Smooth muscle cell (in vitro differentiated cells): ENCODE data around the gene IL1RAPL1. TPM values are rescaled to one million over a fixed set of nuclear protein-coding genes. Genes with fewer than 3 reads are reported as not detected.
"Not testable (repeated sequence)": the region's sequence is repeated elsewhere in the genome, so short reads cannot be mapped to it uniquely, and the experiment has no call there.

ENCODE experiments used
- DNase-seq: peaks from one replicate; lab custom pipeline; 2025; ENCODE audit not compliant: unreplicated experiment; lab: John Stamatoyannopoulos, UW
- H2AFZ ChIP-seq: fragments of 200-600 bp; sonication (generic); 2 replicates; pipeline ENCODE4 v1.6.0; 2016; ENCODE audit warnings: antibody characterized with exemption, low read depth, mild to moderate bottlenecking
- H3F3A ChIP-seq: fragments of 200-600 bp; sonication (generic); 2 replicates; pipeline ENCODE4 v1.6.0; 2017; ENCODE audit warnings: antibody characterized with exemption, low read depth
- H3K27ac ChIP-seq: fragments of 200-600 bp; sonication (generic); 2 replicates; pipeline ENCODE4 v1.5.1; 2016; ENCODE audit warnings: low read depth, mild to moderate bottlenecking
- H3K27me3 ChIP-seq: fragments of 200-600 bp; sonication (generic); 2 replicates; pipeline ENCODE4 v1.6.1; 2016; ENCODE audit warnings: low read depth, mild to moderate bottlenecking
- H3K36me3 ChIP-seq: fragments of 200-600 bp; sonication (generic); 2 replicates; pipeline ENCODE4 v1.5.1; 2016; ENCODE audit warnings: low read depth
- H3K4me1 ChIP-seq: fragments of 200-600 bp; sonication (generic); 2 replicates; pipeline ENCODE4 v1.5.1; 2016; ENCODE audit warnings: low read depth
- H3K4me2 ChIP-seq: fragments of 200-600 bp; sonication (generic); 2 replicates; pipeline ENCODE4 v1.6.0; 2016; ENCODE audit warnings: mild to moderate bottlenecking
- H3K4me3 ChIP-seq: fragments of 200-600 bp; sonication (generic); 2 replicates; pipeline ENCODE4 v1.5.1; 2016; ENCODE audit warnings: mild to moderate bottlenecking
- H3K79me2 ChIP-seq: fragments of 200-600 bp; sonication (generic); 2 replicates; pipeline ENCODE4 v1.6.0; 2016; ENCODE audit warnings: low read depth, mild to moderate bottlenecking
- H3K9ac ChIP-seq: fragments of 200-600 bp; sonication (generic); 2 replicates; pipeline ENCODE4 v1.6.0; 2016; ENCODE audit warnings: low read depth
- H3K9me3 ChIP-seq: fragments of 200-600 bp; sonication (generic); replicated peaks from 2 replicates; pipeline ENCODE4 v1.5.1; 2016; ENCODE audit warnings: low read depth
- H4K20me1 ChIP-seq: fragments of 200-600 bp; sonication (generic); 2 replicates; pipeline ENCODE4 v1.6.0; 2016; ENCODE audit warnings: low read depth
- CTCF ChIP-seq: fragments of 200-600 bp; sonication (generic); IDR thresholded peaks from 2 replicates; pipeline ENCODE4 v1.5.1; 2017; ENCODE audit warnings: borderline replicate concordance, mild to moderate bottlenecking, antibody characterized with exemption; ENCODE audit not compliant: insufficient read depth, poor library complexity, severe bottlenecking
- WGBS: methylation state at CpG from one replicate; pipeline ENCODE4 v1.1.7; 2016; ENCODE audit warnings: low lambda C conversion rate; 5-methylcytosine and 5-hydroxymethylcytosine counted together
- polyA plus RNA-seq: library from polyadenylated mRNA; unstranded; fragments of >200 nt; fragmentation: Nextera tagmentation; extraction: Ambion mirVana; gene quantifications from 2 replicates; pipeline ENCODE4 v1.2.1, GENCODE V29; 2016
- total RNA-seq: library from RNA; depleted of rRNA; stranded (reverse); fragments of >200 nt; gene quantifications from 2 replicates; pipeline ENCODE4 v1.2.3, GENCODE V29; 2014

Gene IL1RAPL1
- total and polyA plus RNA-seq, 2 experiments from 2014 or later = 0.04 TPM; not detected in 1

- H3K27ac ChIP-seq = no peak overlapping the region
- H3K4me1 ChIP-seq = no peaks in the 10 kb centered on the region
- H4K20me1 ChIP-seq = no peaks in the 10 kb centered on the region
- no peak for TF ChIP-seq CTCF
- no peak overlapping the region for H3K4me3 ChIP-seq
- no peaks in the 10 kb centered on the region for H3F3A ChIP-seq
- DNase-seq = no peak
- no peaks in the 10 kb centered on the region for H3K36me3 ChIP-seq
- no peaks in the 10 kb centered on the region for H3K27me3 ChIP-seq
- H3K4me2 ChIP-seq = no peak overlapping the region
- H3K9ac ChIP-seq = no peak overlapping the region
- WGBS = 55% methylated on average over 4 of the region's 4 CpGs
- H3K9me3 ChIP-seq = no peaks in the 10 kb centered on the region
- H2AFZ ChIP-seq = no peak overlapping the region
- H3K79me2 ChIP-seq = no peaks in the 10 kb centered on the region
These were observed 721.5 kb downstream of the IL1RAPL1 start for GRCh38 chrX:29308726-29309125.

GRCh38 chrX:29315931-29316330, 728.7 kb downstream of the IL1RAPL1 start:
- no peak overlapping the region for H3K9ac ChIP-seq
- no peaks in the 10 kb centered on the region for H3K36me3 ChIP-seq
- no peak overlapping the region for H3K27ac ChIP-seq
- H2AFZ ChIP-seq = no peak overlapping the region
- no peak overlapping the region for H3K4me3 ChIP-seq
- no peaks in the 10 kb centered on the region for H4K20me1 ChIP-seq
- no peaks in the 10 kb centered on the region for H3K9me3 ChIP-seq
- no peaks in the 10 kb centered on the region for H3F3A ChIP-seq
- no peak for DNase-seq
- H3K4me2 ChIP-seq = no peak overlapping the region
- no peak for TF ChIP-seq CTCF
- WGBS = 75% methylated on average over 3 of the region's 3 CpGs
- no peaks in the 10 kb centered on the region for H3K79me2 ChIP-seq
- no peaks in the 10 kb centered on the region for H3K27me3 ChIP-seq
- no peaks in the 10 kb centered on the region for H3K4me1 ChIP-seq

GRCh38 chrX:29318012-29318411, 730.8 kb downstream of the IL1RAPL1 start:
- no peak for DNase-seq
- no peak overlapping the region for H2AFZ ChIP-seq
- no peak overlapping the region for H3K4me2 ChIP-seq
- no peak overlapping the region for H3K27ac ChIP-seq
- H3K9ac ChIP-seq = no peak overlapping the region
- no peaks in the 10 kb centered on the region for H3F3A ChIP-seq
- H3K79me2 ChIP-seq = no peaks in the 10 kb centered on the region
- H3K4me1 ChIP-seq = no peaks in the 10 kb centered on the region
- no peaks in the 10 kb centered on the region for H3K9me3 ChIP-seq
- H3K4me3 ChIP-seq = no peak overlapping the region
- 86% methylated on average over 1 of the region's 1 CpG for WGBS
- H3K27me3 ChIP-seq = no peaks in the 10 kb centered on the region
- TF ChIP-seq CTCF = no peak
- H3K36me3 ChIP-seq = no peaks in the 10 kb centered on the region
- H4K20me1 ChIP-seq = no peaks in the 10 kb centered on the region

DNA sequence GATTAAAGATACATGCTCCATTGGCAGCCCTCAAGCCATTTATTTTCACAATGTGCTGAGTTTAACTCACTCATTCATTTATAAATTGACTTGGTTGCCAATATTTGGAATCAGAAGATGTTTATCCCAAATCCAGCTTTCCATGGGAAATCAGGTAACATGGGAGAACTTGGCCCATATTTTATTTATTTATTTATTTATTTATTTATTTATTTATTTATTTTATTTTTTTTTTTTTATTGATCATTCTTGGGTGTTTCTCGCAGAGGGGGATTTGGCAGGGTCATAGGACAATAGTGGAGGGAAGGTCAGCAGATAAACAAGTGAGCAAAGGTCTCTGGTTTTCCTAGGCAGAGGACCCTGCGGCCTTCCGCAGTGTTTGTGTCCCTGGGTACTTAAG, 745.2 kb downstream of the IL1RAPL1 start:
- not testable (repeated sequence) for H3K9ac ChIP-seq, H3K4me2 ChIP-seq, H3K9me3 ChIP-seq, H3K4me1 ChIP-seq, H4K20me1 ChIP-seq, H3K79me2 ChIP-seq, H3K4me3 ChIP-seq, H3K27me3 ChIP-seq, H3K27ac ChIP-seq, H2AFZ ChIP-seq, H3K36me3 ChIP-seq, DNase-seq, H3F3A ChIP-seq
- WGBS = 94% methylated on average over 3 of the region's 3 CpGs

DNA sequence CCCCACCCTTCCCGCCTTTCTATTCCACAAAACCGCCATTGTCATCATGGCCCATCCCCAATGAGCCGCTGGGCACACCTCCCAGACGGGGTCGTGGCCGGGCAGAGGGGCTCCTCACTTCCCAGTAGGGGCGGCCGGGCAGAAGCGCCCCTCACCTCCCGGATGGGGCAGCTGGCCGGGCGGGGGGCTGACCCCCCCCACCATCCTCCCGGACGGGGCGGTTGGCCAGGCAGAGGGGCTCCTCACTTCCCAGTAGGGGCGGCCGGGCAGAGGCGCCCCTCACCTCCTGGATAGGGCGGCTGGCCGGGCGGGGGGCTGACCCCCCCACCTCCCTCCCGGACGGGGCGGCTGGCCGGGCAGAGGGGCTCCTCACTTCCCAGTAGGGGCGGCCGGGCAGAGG, 745.8 kb downstream of the IL1RAPL1 start:
- H3K9ac ChIP-seq, DNase-seq, H3K9me3 ChIP-seq, H3F3A ChIP-seq, H3K27ac ChIP-seq, H2AFZ ChIP-seq, H3K36me3 ChIP-seq, H3K4me1 ChIP-seq, H4K20me1 ChIP-seq, H3K4me2 ChIP-seq, H3K27me3 ChIP-seq, H3K4me3 ChIP-seq, H3K79me2 ChIP-seq: not testable (repeated sequence)
- no CpG with 5 or more reads among the region's 27 CpGs for WGBS
